ENCODE data around the gene MACIR. TPM values are rescaled to one million over a fixed set of nuclear protein-coding genes. Genes with fewer than 3 reads are reported as not detected.

Gene MACIR
- total RNA-seq, 4 donors from 2014 or later, result 5.3 to 6.2 (median 5.4) TPM

DNA sequence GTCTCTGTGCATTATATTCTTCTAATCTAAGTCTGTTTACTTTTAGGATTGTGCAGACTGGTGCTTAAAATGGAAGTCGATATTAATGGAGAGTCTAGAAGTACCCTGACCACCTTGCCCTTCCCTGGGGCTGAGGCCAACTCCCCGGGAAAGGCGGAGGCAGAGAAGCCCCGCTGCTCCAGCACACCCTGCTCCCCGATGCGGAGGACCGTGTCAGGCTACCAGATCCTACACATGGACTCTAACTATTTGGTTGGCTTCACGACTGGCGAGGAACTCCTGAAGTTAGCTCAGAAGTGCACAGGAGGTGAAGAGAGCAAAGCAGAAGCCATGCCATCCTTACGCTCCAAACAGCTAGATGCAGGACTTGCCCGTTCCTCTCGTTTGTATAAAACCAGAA is 17.3 kb downstream of the MACIR start:
- 94% methylated on average over 12 of the region's 12 CpGs for WGBS
- DNase-seq (ENCODE audit: low spot score in 2 of 2), result no peak

DNA sequence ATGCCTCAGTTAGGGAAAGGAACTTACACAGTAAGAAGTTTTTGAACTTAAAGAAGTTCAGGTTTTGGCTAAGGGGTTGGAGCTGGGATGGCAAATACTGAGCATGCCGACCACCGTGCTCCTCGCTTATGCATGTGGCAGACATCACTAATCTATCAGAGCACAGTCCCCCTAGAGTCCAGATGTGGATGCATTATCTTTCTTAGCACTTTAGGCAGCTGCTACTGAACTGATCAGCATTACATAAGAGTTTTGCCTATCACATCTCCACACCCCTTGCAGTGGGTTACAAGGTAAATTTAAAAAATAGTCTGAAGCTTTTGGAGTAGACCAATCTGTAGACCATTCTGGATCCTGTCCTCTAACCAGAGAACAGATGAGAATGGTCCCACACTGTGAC is 22.4 kb downstream of the MACIR start:
- 100% methylated on average over 3 of the region's 3 CpGs for WGBS
- H3K4me3 ChIP-seq, result no peak overlapping the region
- no peak for DNase-seq (ENCODE audit: low spot score in 2 of 2)
- no peak overlapping the region for H3K27ac ChIP-seq
- no peaks in the 10 kb centered on the region for H3K4me1 ChIP-seq
- no peak for TF ChIP-seq POLR2A (IDR thresholded peaks at IDR 0.05)
- TF ChIP-seq, protein P1, sequence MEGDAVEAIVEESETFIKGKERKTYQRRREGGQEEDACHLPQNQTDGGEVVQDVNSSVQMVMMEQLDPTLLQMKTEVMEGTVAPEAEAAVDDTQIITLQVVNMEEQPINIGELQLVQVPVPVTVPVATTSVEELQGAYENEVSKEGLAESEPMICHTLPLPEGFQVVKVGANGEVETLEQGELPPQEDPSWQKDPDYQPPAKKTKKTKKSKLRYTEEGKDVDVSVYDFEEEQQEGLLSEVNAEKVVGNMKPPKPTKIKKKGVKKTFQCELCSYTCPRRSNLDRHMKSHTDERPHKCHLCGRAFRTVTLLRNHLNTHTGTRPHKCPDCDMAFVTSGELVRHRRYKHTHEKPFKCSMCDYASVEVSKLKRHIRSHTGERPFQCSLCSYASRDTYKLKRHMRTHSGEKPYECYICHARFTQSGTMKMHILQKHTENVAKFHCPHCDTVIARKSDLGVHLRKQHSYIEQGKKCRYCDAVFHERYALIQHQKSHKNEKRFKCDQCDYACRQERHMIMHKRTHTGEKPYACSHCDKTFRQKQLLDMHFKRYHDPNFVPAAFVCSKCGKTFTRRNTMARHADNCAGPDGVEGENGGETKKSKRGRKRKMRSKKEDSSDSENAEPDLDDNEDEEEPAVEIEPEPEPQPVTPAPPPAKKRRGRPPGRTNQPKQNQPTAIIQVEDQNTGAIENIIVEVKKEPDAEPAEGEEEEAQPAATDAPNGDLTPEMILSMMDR (IDR thresholded peaks at IDR 0.05), result no peak
- peaks cover 7% of the 10 kb centered on the region for H3K36me3 ChIP-seq
- no peaks in the 10 kb centered on the region for H3K27me3 ChIP-seq
- no peaks in the 10 kb centered on the region for H3K9me3 ChIP-seq

More for the DNA sequence above, 17.3 kb downstream of the MACIR start:
- peaks cover 9% of the 10 kb centered on the region for H3K36me3 ChIP-seq
- no peaks in the 10 kb centered on the region for H3K9me3 ChIP-seq
- no peak overlapping the region for H3K27ac ChIP-seq
- H3K4me1 ChIP-seq, result peaks cover 5% of the 10 kb centered on the region
- TF ChIP-seq EP300 (IDR thresholded peaks at IDR 0.05) (no peak), POLR2AphosphoS5 (IDR thresholded peaks at IDR 0.05) (no peak), POLR2A (IDR thresholded peaks at IDR 0.05) (no peak)
- TF ChIP-seq, protein P1 (IDR thresholded peaks at IDR 0.05), result no peak
- H3K27me3 ChIP-seq, result no peaks in the 10 kb centered on the region
- no peak overlapping the region for H3K4me3 ChIP-seq

DNA sequence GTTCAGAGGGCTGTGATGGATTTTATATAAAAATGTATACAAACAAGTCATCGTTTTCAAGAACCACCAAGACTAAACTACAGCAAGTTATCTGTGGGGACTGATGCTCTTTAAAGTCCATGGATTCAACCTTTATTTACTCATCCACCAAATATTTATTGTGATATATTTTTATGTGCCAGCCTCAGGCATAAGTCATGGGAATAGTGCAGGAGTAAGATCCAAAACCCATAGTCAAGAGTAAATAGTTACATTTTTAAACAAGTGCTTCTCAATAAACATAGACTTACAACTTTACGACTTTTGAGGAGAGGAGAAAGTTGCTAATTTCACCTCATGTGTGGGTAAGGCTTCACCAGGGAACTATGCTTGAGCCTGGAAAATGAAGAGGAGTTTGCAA is 24.6 kb downstream of the MACIR start:
- H3K27me3 ChIP-seq, result no peaks in the 10 kb centered on the region
- DNase-seq (ENCODE audit: low spot score in 2 of 2), result no peak
- no peaks in the 10 kb centered on the region for H3K9me3 ChIP-seq
- no peak overlapping the region for H3K27ac ChIP-seq
- WGBS, result 92% methylated on average over 2 of the region's 2 CpGs
- H3K4me3 ChIP-seq, result no peak overlapping the region
- no peaks in the 10 kb centered on the region for H3K36me3 ChIP-seq
- TF ChIP-seq POLR2A (IDR thresholded peaks at IDR 0.05) (no peak), EP300 (IDR thresholded peaks at IDR 0.05) (no peak), POLR2AphosphoS5 (IDR thresholded peaks at IDR 0.05) (no peak)
- TF ChIP-seq, protein P1 (IDR thresholded peaks at IDR 0.05), result no peak
- no peaks in the 10 kb centered on the region for H3K4me1 ChIP-seq

DNA sequence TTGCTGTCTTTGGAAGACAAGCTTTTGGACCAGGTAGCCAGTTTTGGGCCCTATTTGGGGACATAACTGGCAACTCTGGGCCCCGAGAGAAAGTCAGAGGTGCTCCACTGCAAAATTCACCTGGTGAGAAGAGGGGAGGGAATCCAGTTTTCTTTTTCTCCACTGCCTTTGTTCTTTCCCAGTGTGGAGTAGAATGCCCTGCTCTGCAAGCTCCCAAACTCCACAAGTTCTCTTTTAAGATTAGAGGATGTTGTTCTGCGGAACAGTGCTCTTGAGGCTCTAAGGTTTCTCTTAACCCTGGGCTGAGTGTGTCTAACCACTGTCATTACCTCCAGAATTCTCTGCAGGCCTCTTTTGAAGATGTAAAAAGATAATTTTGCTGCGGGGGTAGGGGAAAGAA is 25.3 kb downstream of the MACIR start:
- Histone ChIP-seq H3K9me3 (no peaks in the 10 kb centered on the region), H3K36me3 (no peaks in the 10 kb centered on the region), H3K4me3 (no peak overlapping the region), H3K27me3 (no peaks in the 10 kb centered on the region), H3K27ac (no peak overlapping the region), H3K4me1 (no peaks in the 10 kb centered on the region)
- TF ChIP-seq EP300 (IDR thresholded peaks at IDR 0.05) (no peak), POLR2AphosphoS5 (IDR thresholded peaks at IDR 0.05) (no peak), POLR2A (IDR thresholded peaks at IDR 0.05) (no peak)
- TF ChIP-seq, protein P1 (IDR thresholded peaks at IDR 0.05), result no peak
- no peak for DNase-seq (ENCODE audit: low spot score in 2 of 2)
- WGBS, result 92% methylated on average over 3 of the region's 3 CpGs

DNA sequence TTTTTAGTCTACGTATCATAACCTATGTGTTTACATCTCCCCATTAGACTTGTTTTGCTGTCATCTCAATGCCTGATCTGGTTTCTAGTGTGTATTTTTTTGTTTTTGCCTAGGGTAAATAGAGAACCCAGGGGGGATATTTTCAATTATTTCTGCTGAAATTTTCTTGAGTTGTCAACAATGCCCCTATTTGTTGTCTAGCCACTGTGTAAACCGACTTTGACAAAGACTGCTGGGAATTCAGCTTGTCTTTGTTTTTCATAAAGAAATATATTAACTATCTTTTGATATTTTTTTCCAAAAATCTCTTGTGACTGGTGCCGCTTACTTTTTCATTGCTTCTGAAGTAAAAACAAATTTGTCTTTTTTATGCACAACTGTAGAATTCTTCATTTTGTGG is 28.1 kb downstream of the MACIR start:
- WGBS, result 98% methylated on average over 3 of the region's 3 CpGs
- Histone ChIP-seq H3K27me3 (no peaks in the 10 kb centered on the region), H3K9me3 (no peaks in the 10 kb centered on the region), H3K4me1 (no peaks in the 10 kb centered on the region), H3K36me3 (no peaks in the 10 kb centered on the region), H3K4me3 (no peak overlapping the region), H3K27ac (no peak overlapping the region)
- TF ChIP-seq EP300 (IDR thresholded peaks at IDR 0.05) (no peak), POLR2AphosphoS5 (IDR thresholded peaks at IDR 0.05) (no peak), POLR2A (IDR thresholded peaks at IDR 0.05) (no peak)
- TF ChIP-seq, protein P1 (IDR thresholded peaks at IDR 0.05), result no peak
- DNase-seq (ENCODE audit: low spot score in 2 of 2), result no peak
